ENCODE measurements around the gene ICOS. TPM values are rescaled to one million over a fixed set of nuclear protein-coding genes. Genes with fewer than 3 reads are reported as not detected.

ICOS gene
- total and polyA plus RNA-seq, 2 of the 4 experiments (the other 2 are of a cell fraction): not detected

DNA sequence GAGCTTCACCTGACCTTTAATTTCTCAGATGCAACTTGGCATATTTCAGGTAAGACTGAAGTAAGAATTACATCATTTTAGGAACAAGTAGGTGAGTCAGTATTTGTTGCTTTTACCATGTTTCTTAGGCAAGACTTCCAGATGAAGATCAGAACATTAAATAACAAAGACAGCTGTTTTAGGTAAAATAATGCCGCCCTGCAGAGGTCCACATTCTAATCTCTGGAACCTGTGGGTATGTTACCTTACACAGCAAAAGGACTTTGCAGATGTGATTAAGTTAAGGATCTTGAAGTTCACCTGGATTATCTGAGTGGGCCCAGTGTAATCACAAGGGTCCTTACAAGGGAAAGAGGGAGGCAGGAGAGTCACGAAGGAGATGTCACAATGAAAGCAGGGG, 39.3 kb downstream of the ICOS start:
- no peak overlapping the region for H3K9ac ChIP-seq (ENCODE audit: low read depth, low read length)
- intact Hi-C loops (cut with micrococcal nuclease) (no loop called here), dilution Hi-C loops (cut with HindIII; ENCODE audit: low sequenced_read_pairs, unreplicated experiment) (no loop called here), in situ Hi-C loops (cut with MboI; ENCODE audit: low sequenced_read_pairs) (no loop called here)
- no peak overlapping the region for H3K4ac ChIP-seq (ENCODE audit: low read depth, low read length)
- no peak overlapping the region for H3K56ac ChIP-seq (ENCODE audit: extremely low read depth, insufficient read depth, low read length)
- no peak overlapping the region for H2AK5ac ChIP-seq (ENCODE audit: low read depth, low read length)
- ChIA-PET POLR2A (ENCODE audit: unreplicated experiment) (no interaction called here), CTCF (no interaction called here)
- H3K9me3 ChIP-seq (ENCODE audit: control insufficient read depth, insufficient read depth, low read length): no peaks in the 10 kb centered on the region
- no peak overlapping the region for H2BK20ac ChIP-seq (ENCODE audit: low read depth, low read length)
- H3K36me3 ChIP-seq (ENCODE audit: control insufficient read depth, insufficient read depth, low read length): no peaks in the 10 kb centered on the region
- TF ChIP-seq RAD21 (IDR thresholded peaks at IDR 0.05; ENCODE audit: low read length) (no peak), FOS (IDR thresholded peaks at IDR 0.05; ENCODE audit: low read depth, low read length) (no peak), NFE2L2 (IDR thresholded peaks at IDR 0.05; ENCODE audit: low read depth, low read length) (no peak), MXI1 (IDR thresholded peaks at IDR 0.05; ENCODE audit: borderline replicate concordance, low read depth, low read length) (no peak)
- no TSS peak for BruUV-seq (replicated peaks)
- H4K8ac ChIP-seq (ENCODE audit: low read depth in 2 of 2, low read length in 2 of 2): no peak overlapping the region
- no peak overlapping the region for H2BK15ac ChIP-seq (ENCODE audit: low read depth, low read length)
- no peak overlapping the region for H3K4me2 ChIP-seq (ENCODE audit: low read depth, low read length)
- H2AFZ ChIP-seq (replicated peaks; ENCODE audit: low read length, poor library complexity): no peak overlapping the region
- no peak overlapping the region for H4K91ac ChIP-seq (ENCODE audit: insufficient read depth, low read depth, low read length)
- no peak overlapping the region for H3K18ac ChIP-seq (ENCODE audit: low read depth, low read length)
- H3K27ac ChIP-seq (ENCODE audit: insufficient read depth, low read length): no peak overlapping the region
- no peaks in the 10 kb centered on the region for H3K4me1 ChIP-seq (ENCODE audit: control insufficient read depth, insufficient read depth, low read length)
- no peak overlapping the region for H3K14ac ChIP-seq (replicated peaks; ENCODE audit: low read depth, low read length)
- no peak overlapping the region for H3K4me3 ChIP-seq (ENCODE audit: insufficient read depth, low read depth, low read length)
- no peak overlapping the region for H3K23ac ChIP-seq (ENCODE audit: low read depth, low read length)
- 33% methylated on average over 1 of the region's 2 CpGs; no CpG with 5 or more reads in 1 of the 2 experiments for WGBS, 2 experiments (ENCODE audit: extremely low coverage in 2 of 2, insufficient read length in 1 of 2)
- H2BK120ac ChIP-seq (ENCODE audit: low read depth, low read length): no peak overlapping the region
- no peaks in the 10 kb centered on the region for H4K20me1 ChIP-seq (ENCODE audit: insufficient read depth, low read length)
- DNase-seq (no peak), ATAC-seq (ENCODE audit: low read depth) (no peak)
- H2BK5ac ChIP-seq (ENCODE audit: low read depth, low read length, poor library complexity, severe bottlenecking): no peak overlapping the region
- no peak overlapping the region for H4K5ac ChIP-seq (ENCODE audit: low read depth, low read length)
- no peaks in the 10 kb centered on the region for H3K79me1 ChIP-seq (ENCODE audit: low read depth in 1 of 2, low read length in 2 of 2)
- peaks cover 2% of the 10 kb centered on the region for H3K27me3 ChIP-seq (ENCODE audit: control insufficient read depth, insufficient read depth, low read length)
- H3K9me1 ChIP-seq (ENCODE audit: insufficient read depth, low read length): no peaks in the 10 kb centered on the region
- H2AK9ac ChIP-seq (replicated peaks; ENCODE audit: low read depth, low read length, poor library complexity): no peak overlapping the region

All from IMR-90 (cell line).